ENCODE data around the gene ERC2. TPM values are rescaled to one million over a fixed set of nuclear protein-coding genes. Genes with fewer than 3 reads are reported as not detected.

ERC2 gene
- total RNA-seq, 1 donor from 2014 or later, result 0.35 TPM

DNA sequence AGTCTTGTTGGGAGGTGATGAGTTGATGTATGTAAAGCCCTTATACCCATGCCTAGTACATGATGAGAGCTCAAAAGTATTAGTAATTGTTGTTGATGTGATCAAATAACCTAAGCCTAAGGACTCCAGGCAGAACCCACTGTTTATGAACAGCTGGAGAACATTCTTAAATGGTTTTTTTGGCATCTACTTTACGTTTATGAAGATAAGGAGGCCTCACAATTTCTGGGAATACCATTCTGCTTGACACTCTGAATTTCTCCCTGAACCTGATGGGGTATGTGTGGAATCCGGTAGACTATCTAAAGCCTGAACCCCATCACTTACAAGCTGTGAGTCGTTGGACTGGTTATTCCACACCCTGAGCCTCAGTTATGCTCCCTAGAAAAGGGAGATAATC lies 736.5 kb downstream of the ERC2 start:
- no peak overlapping the region for H3K4me3 Mint-ChIP-seq (ENCODE audit: unreplicated experiment)
- TF ChIP-seq, protein P1, sequence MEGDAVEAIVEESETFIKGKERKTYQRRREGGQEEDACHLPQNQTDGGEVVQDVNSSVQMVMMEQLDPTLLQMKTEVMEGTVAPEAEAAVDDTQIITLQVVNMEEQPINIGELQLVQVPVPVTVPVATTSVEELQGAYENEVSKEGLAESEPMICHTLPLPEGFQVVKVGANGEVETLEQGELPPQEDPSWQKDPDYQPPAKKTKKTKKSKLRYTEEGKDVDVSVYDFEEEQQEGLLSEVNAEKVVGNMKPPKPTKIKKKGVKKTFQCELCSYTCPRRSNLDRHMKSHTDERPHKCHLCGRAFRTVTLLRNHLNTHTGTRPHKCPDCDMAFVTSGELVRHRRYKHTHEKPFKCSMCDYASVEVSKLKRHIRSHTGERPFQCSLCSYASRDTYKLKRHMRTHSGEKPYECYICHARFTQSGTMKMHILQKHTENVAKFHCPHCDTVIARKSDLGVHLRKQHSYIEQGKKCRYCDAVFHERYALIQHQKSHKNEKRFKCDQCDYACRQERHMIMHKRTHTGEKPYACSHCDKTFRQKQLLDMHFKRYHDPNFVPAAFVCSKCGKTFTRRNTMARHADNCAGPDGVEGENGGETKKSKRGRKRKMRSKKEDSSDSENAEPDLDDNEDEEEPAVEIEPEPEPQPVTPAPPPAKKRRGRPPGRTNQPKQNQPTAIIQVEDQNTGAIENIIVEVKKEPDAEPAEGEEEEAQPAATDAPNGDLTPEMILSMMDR (IDR thresholded peaks at IDR 0.05), result no peak
- no peak for DNase-seq (ENCODE audit: extremely low spot score, unreplicated experiment)
- H3K27ac Mint-ChIP-seq (ENCODE audit: unreplicated experiment), result no peak overlapping the region
- H3K9me3 Mint-ChIP-seq (ENCODE audit: unreplicated experiment), result no peaks in the 10 kb centered on the region
- no peaks in the 10 kb centered on the region for H3K4me1 Mint-ChIP-seq (ENCODE audit: unreplicated experiment)
- no peaks in the 10 kb centered on the region for H3K36me3 Mint-ChIP-seq (ENCODE audit: unreplicated experiment)
- H3K27me3 Mint-ChIP-seq (ENCODE audit: unreplicated experiment), result peaks cover 11% of the 10 kb centered on the region

GRCh38 chr3:55729546-55729945 lies 738.7 kb downstream of the ERC2 start:
- Mint-ChIP-seq H3K27me3 (ENCODE audit: unreplicated experiment) (peaks cover 17% of the 10 kb centered on the region), H3K9me3 (ENCODE audit: unreplicated experiment) (no peaks in the 10 kb centered on the region)

GRCh38 chr3:55728461-55729100 lies 739.7 kb downstream of the ERC2 start:
- Mint-ChIP-seq H3K4me1 (ENCODE audit: unreplicated experiment) (peaks cover 8% of the 10 kb centered on the region), H3K36me3 (ENCODE audit: unreplicated experiment) (no peaks in the 10 kb centered on the region), H3K27me3 (ENCODE audit: unreplicated experiment) (peaks cover 23% of the 10 kb centered on the region), H3K4me3 (ENCODE audit: unreplicated experiment) (no peak overlapping the region), H3K9me3 (ENCODE audit: unreplicated experiment) (no peaks in the 10 kb centered on the region), H3K27ac (ENCODE audit: unreplicated experiment) (no peak overlapping the region)
- TF ChIP-seq, protein P1 (IDR thresholded peaks at IDR 0.05), result no peak
- DNase-seq (ENCODE audit: extremely low spot score, unreplicated experiment), result no peak

More at GRCh38 chr3:55729546-55729945, 738.7 kb downstream of the ERC2 start:
- Mint-ChIP-seq H3K36me3 (ENCODE audit: unreplicated experiment) (no peaks in the 10 kb centered on the region), H3K4me3 (ENCODE audit: unreplicated experiment) (no peak overlapping the region), H3K27ac (ENCODE audit: unreplicated experiment) (no peak overlapping the region), H3K4me1 (ENCODE audit: unreplicated experiment) (peaks cover 8% of the 10 kb centered on the region)
- TF ChIP-seq, protein P1 (IDR thresholded peaks at IDR 0.05), result no peak
- no peak for DNase-seq (ENCODE audit: extremely low spot score, unreplicated experiment)

GRCh38 chr3:55726501-55726775 lies 741.8 kb downstream of the ERC2 start:
- H3K27ac Mint-ChIP-seq (ENCODE audit: unreplicated experiment), result no peak overlapping the region
- H3K9me3 Mint-ChIP-seq (ENCODE audit: unreplicated experiment), result no peaks in the 10 kb centered on the region
- no peak for DNase-seq (ENCODE audit: extremely low spot score, unreplicated experiment)
- H3K4me1 Mint-ChIP-seq (ENCODE audit: unreplicated experiment), result peaks cover 8% of the 10 kb centered on the region
- no peaks in the 10 kb centered on the region for H3K36me3 Mint-ChIP-seq (ENCODE audit: unreplicated experiment)
- TF ChIP-seq, protein P1 (IDR thresholded peaks at IDR 0.05), result no peak
- H3K4me3 Mint-ChIP-seq (ENCODE audit: unreplicated experiment), result no peak overlapping the region
- H3K27me3 Mint-ChIP-seq (ENCODE audit: unreplicated experiment), result peaks cover 31% of the 10 kb centered on the region

GRCh38 chr3:55725681-55726500 lies 742.4 kb downstream of the ERC2 start:
- DNase-seq (ENCODE audit: extremely low spot score, unreplicated experiment), result no peak

More at GRCh38 chr3:55725681-55726500, 742.4 kb downstream of the ERC2 start:
- H3K9me3 Mint-ChIP-seq (ENCODE audit: unreplicated experiment), result no peaks in the 10 kb centered on the region
- peaks cover 31% of the 10 kb centered on the region for H3K27me3 Mint-ChIP-seq (ENCODE audit: unreplicated experiment)
- no peak overlapping the region for H3K4me3 Mint-ChIP-seq (ENCODE audit: unreplicated experiment)
- H3K27ac Mint-ChIP-seq (ENCODE audit: unreplicated experiment), result no peak overlapping the region
- H3K36me3 Mint-ChIP-seq (ENCODE audit: unreplicated experiment), result no peaks in the 10 kb centered on the region
- peaks cover 8% of the 10 kb centered on the region for H3K4me1 Mint-ChIP-seq (ENCODE audit: unreplicated experiment)
- TF ChIP-seq, protein P1 (IDR thresholded peaks at IDR 0.05), result no peak
